Measurements from ENCODE around the gene TSC1. TPM values are rescaled to one million over a fixed set of nuclear protein-coding genes. Genes with fewer than 3 reads are reported as not detected.

TSC1 gene
- polyA plus RNA-seq, 5 donors: 33.4 to 64.4 (median 53.7) TPM

DNA sequence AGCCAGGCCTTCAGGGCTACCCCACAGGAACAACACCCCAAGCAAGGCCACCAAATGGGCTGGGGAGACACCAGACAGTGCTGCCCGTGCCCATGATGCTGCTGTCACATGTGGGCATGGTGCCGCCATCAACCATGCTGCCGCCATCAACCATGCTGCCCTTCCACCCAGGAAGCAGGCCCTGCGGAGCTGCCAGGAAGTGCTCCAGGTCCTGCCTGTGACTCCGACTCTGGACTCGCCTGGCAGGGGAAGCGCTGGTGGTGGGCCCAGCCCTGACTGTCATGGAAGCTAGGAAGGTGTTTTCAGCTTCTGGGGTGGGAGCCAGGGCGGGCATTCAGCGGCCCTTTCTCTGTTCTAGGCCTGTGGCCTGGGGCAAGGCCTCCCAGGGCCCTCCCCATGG, 75.2 kb downstream of the TSC1 start:
- no peak for DNase-seq

DNA sequence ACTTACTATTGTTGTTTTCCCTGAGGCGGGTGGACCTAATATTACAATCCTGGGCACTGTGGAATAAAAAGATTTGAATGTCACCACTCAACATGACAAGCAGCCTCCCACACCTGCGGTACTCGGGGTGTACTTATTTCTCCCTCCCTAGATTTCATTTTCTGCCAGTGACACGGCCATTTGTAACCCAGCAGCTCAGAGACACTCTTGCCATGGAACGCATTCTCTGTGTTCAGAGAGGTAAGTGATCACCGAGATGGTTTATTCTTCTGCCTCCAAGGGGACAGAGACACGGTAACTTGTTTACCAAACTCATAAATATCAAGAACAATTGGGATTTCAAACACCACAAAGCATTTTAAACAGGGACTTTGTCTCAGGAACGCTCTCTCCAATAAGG, 77.5 kb downstream of the TSC1 start:
- DNase-seq: no peak

DNA sequence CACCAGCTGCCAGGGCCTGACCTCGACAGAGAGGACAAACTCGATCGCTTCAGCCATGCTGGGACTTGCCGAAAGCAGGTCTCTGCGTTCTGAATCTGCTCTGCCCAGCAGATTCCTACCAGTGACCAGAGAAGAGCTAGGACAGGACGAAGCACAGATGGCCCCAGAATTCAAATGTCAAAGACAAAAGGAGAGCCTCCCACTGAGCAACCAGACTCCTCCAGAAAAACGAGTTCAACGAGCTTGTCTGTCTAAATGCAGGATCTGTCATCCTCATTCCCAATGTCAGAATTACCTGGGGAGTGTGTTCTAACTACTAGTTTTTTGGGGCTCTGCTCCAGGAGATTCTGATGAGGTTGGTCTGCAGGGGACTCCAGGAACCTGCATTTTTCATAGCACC, 79.7 kb downstream of the TSC1 start:
- no peak for DNase-seq

DNA sequence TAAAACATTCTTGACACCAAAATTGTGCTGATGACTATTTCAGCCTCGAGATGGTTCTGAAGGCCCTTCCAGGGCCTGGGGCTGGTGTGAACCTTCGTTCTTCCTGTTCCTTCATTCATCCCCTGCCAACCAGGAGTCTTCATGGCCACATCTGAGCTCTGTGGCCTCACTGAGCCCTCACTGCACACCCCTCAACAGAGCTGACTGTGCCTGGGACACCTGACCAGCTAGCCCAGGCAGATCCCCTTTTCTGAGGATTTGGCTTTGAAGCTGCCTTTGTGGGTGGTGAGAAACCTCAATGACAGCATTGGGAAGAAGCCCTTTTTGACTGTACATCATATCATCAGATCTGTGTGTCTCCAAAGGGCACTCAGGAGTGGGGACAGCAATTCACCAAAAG, 80.1 kb downstream of the TSC1 start:
- DNase-seq: no peak

DNA sequence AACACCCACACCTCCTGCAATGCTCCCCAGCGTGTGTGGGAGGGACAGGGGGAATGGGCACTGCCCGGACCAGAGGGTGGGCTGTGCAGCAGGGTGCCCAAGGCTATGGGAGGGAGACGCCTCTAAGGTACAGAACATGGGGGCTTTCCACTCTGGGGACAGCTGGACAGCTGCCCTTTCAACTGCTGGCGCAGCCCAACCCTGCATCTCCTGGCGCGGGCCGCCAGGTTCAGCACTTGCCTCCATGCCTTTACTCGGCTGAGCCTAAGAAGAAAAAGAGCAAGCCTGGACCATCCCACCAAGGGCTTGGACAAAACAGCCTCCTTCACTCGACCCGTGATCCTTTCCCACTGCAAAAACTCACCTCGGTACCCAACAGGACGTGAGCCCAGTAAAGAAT, 81.3 kb downstream of the TSC1 start:
- no peak for DNase-seq

DNA sequence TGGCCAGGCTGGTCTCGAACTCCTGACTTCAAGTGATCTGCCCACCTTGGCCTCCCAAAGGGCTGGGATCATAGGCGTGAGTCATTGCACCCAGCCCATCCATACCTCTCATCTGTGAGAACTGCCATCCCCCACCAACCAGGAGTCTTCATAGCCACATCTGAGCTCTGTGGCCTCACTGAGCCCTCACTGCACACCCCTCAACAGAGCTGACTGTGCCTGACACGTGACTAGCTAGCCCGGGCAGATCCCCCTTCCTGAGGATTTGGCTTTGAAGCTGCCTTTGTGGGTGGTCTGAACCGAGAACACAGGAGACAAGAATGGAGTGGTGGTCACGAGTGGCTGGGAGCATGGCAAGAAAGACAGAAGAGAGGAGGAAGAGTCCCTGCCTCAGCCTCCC, 81.9 kb downstream of the TSC1 start:
- no peak for DNase-seq

DNA sequence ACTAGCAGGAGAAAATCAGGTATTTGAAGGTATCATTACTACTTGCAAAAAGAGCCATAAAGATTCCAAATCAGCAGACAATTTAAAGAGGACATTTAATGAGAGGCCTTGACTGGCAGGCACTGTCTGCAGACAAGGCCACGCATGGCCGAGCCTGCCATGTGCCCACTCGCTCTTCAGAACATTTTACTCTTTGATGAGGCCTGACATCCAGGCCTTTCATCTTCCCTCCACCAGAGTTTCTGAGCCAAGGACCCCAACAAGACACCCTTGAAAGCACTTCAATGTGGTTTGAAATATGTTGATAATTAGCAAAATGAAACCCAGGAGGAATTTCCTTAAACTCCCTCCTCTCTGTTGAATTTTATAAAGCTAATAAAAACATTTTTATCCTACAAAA, 82.8 kb downstream of the TSC1 start:
- DNase-seq: no peak

DNA sequence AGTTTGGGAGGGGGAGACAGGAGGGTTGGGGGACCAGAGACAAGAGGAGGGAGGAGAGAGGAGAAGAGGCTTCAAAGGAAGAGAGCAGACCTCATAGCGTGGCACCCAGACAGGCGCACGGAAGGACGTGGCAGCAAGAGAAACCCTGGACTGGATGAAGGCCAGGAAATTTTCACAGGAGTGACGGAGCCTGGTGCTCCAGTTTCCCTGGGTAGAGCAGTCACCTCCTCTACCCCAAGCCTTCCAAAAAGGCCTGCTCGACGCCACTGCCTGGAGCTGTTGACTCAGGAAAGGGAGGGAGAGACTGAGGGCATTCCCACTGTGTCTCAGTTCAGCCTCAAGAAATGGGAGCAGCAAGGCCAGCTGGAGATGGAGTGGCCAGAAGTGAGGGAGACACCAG, 85.7 kb downstream of the TSC1 start:
- DNase-seq: no peak

DNA sequence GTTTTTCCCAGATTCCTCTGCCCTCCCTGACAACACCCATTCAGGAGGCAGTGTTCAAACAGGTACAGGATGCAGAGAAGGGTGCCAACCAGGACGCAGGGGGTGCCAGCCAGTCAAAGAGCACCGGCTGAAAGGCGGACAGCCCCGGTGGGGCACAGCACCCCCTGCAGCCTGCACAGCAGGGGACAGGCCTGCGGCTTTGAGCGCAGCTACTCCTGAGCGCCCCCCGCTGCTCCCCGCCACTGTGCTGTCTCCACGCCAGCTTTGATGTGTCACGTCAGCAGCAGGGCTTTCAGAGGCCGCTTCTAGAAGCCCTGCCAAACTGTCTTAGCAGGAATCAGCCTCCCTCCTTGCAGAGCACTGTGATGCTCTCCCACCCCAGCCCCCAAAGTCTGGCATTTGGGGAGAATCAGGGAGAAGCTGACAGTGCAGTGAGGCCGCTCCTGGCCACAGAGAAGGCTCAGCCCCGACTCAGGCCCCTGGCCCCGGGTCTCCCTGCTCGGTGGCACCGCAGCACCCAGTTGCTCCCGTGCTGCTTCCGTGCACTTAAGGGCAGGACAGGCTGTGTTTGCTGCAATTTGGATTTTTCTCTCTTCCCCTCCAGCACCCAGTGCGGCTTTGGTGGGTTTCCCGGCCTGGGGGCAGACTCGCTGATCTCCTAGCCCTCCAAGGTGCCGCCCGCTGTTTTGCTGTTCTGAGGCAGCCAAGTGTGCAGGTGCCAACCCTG, 86.6 kb downstream of the TSC1 start:
- peak; percentile 65 to 66 for DNase-seq

DNA sequence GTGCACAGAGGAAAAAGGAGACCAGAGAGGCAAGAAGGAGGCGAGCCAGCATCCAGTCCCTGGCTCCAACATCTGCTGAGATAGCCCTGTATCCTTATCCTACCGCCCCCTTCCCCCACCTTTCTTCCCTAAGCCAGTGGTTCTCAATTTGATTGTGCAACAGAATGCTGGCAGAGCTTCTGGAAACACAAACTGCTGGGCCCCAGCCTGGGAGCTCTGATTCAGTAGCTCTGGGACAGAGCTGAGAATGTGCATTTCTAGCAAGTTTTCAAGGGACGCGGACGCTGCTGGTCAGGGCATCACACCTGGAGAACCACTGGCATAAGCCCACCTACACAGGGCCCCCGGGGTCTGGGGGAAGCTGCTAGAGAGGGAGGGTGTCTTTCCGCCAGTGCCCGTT, 87.4 kb downstream of the TSC1 start:
- peak; percentile 88 to 92 for DNase-seq

DNA sequence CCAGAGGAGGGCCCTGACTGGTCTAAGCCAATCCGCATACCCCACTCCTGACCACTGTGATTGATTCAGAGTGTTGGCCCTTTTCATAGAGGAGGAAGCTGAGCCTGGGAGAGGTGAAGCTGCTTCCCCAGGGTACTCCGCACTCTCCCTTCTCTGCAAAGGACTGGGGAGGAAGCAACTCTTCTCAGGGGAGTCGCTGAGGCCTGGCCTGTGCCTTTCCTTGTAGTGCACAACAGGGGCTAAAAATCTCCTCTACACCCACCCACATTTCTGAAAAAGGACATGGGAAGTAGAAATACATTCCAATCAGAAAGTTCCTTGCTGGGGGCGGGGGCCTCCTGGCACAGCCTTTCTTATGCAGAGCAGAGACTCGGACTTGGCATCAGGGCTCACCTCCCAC, 88.5 kb downstream of the TSC1 start:
- no peak for DNase-seq

DNA sequence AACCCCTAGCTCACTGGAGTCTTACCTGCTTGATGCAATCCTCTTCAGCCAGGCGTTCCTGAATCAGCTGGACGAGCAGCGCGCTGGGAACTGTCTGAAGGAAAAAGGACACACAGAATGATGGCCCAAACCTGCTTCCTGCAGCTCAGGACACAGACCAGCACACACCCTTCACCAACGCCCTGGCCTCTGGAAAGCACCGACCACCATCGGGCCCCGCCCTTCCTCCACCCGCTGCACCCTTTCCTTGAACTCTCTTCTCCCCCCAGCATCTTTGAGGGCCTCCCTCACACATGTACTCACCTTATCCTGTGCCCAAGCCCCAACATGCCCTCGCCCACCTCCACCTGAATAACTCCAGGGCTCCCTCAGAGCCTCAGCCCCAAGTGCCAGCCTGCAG, 89.6 kb downstream of the TSC1 start:
- no peak for DNase-seq

DNA sequence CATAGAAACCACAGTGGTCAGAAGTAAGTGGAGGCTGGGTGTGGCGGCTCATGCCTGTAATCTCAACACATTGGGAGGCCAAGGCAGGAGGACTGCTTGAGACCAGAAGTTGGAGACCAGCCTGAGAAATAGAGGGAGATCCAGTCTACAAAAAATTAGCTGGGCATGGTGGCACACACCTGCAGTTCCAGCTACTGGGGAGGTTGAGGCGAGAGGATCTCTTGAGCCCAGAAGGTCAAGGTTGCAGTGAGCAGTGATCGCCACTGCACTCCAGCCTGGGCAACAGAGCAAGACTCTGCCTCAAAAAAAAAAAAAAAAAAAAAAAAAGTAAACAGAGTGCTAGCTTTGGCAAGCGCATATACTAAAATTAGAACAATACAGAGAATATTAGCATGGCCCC, 90.9 kb downstream of the TSC1 start:
- no peak for DNase-seq

DNA sequence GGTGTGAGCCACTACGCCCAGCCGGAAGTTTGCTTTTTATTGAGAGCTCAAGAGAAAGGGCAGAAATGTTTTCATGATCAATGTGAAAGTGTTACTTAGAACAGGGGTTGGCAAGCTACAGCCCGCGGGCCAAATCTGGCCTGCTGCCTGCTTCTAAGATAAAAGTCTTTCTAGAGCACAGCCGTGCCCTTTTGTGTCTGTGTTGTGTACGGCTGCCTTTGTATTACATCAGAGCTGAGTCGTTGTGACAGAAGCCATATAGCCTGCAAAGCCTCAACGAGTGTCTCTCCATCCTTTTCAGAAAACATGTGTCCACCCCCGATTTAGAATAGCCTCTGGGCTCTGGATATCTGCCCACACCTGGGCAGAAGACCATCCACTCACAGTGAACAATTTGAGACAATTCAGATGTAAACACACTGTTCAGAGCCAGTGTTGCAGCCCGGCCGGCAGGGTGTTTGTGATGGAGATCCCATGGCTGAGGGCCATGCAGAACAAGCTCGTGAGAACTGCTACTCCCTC, 95.2 kb downstream of the TSC1 start:
- peak in 1 of 2 donors; percentile 12 for DNase-seq

DNA sequence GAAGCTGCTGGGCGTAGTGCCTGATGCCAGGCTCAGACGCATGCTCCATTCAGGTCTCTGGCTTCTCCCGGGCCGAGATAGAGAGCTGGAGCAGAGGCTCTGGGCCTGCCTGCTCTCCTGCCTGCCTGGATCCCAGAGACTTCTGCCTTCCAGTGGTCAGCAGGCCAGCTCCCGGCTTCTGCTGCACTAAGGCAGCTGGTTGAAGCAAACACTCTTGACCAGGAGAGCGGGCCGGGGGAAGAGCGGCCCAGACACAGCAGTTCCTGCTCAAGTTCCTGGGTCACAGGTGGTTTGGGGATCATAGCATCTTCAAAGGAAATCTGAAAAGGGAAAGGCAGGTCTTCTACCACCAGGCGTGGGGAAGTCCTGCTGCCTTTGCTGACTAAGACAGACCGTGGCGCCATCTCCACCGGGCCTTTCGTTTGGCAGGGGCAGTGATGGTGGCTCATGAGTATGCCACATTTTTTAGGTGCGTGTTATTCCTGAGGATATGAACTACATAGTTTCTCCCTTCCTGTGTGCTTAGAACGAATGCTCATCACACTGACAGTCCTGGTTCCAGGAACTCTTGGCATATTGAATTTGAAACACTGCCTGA, 97.4 kb downstream of the TSC1 start:
- DNase-seq: no peak

DNA sequence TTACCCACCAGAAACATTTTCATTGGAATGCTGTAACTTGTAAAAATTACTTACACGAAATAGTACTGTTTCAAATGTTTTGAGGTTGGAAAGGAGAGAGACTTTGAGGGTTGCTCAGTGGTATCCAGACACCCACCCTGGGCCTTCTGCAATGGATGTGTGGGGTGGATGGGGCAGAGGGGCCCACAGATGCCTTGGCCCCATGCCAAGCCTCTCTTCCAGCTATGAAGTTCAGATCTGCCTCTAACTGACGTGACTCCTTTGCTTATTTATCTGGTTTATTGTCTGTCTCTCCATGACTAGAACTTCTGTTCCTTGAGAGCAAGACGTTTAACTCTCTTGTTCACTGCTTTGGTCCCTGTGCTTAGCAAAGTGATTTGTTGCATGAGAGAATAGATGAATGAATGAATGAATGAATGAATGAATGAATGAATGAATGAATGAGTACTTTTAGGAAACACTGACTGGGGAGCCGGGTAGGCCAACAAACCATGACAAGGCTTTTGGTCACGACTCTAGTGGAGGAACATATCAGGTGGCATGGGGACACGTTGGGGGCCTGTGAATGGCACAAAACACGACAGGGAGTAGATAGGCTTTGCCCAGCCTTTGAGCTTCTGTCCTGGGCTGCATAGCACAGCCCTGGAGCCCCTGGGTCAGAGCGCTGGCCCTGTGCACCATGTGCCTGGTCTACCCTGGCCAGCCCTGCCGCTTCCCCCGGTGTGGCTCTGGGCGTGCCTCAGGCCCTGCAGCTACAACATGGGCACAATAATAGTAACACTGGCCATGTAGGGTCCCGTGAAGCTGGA, 98.1 kb downstream of the TSC1 start:
- no peak for DNase-seq

DNA sequence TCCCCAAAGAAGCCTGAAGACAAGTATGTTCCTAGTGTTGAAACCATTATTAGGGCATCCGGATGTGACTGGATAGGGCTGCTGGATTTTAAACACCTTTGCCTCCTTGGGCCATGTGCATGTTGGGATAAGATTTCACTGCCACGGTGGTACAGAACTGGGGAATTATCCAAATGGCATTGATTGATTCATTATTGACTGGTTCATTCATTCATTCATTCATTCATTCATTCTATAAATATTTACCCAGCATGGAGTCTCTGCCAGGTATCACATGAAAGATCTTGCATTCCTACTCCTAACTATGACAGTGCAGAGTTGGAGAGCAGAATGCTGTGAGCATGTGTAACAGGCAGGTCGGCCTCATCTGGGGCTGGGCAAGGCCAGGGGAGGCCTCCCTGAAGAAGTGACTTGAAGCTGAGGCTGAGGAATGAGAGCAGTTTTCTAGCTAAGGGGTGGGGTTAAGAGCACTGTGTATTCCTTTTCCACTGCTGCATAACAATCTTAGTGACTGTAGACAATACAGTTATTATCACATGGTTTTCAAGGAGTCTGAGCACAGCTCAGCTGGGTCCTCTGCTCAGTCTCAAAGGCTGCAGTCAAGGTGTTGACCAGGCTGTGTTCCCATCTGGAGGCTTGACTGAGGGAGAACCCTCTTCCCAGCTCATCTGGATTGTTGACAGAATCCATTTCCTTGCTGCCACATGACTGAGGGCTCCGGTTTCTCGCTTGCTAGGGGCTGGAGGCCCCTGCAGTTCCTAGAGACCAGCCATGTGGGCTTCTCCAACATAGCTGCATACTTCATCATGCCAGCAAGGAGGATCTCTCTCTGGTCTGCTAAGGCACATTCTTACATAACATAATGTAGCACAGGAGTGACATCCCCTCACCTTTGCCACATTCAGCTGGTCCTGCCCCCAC, 102.0 kb downstream of the TSC1 start:
- no peak for DNase-seq

Measured in right lung (tissue), 5 donors.